MM.1S (cell line): Measurements from ENCODE around the gene HS1BP3.

Source experiments
- DNase-seq: peaks from one replicate; pipeline ENCODE4 v3.0.0-alpha.2; 2015
- H2AFZ ChIP-seq: fragments of 300-600 bp; sonication (generic); 2 replicates; pipeline ENCODE4 v1.6.0; 2016; ENCODE audit warnings: antibody characterized with exemption, low read length
- H3F3A ChIP-seq: fragments of 300-600 bp; sonication (generic); 2 replicates; pipeline ENCODE4 v1.6.1; 2016; ENCODE audit warnings: mild to moderate bottlenecking, antibody characterized with exemption, low read length, moderate library complexity, mixed read lengths; ENCODE audit not compliant: insufficient read depth
- H3K27ac ChIP-seq: fragments of 300-600 bp; sonication (generic); 2 replicates; pipeline ENCODE4 v1.5.1; 2016; ENCODE audit warnings: mild to moderate bottlenecking, low read length
- H3K27me3 ChIP-seq: fragments of 300-600 bp; sonication (generic); replicated peaks from 2 replicates; pipeline ENCODE4 v1.6.0; 2016; ENCODE audit warnings: low read length; ENCODE audit not compliant: insufficient read depth
- H3K36me3 ChIP-seq: fragments of 300-600 bp; sonication (generic); replicated peaks from 2 replicates; pipeline ENCODE4 v1.6.1; 2016; ENCODE audit warnings: mild to moderate bottlenecking, low read length, mixed read lengths; ENCODE audit not compliant: insufficient read depth
- H3K4me1 ChIP-seq: fragments of 300-600 bp; sonication (generic); 2 replicates; pipeline ENCODE4 v1.6.1; 2016; ENCODE audit warnings: low read length, mixed read lengths
- H3K4me2 ChIP-seq: fragments of 300-600 bp; sonication (generic); 2 replicates; pipeline ENCODE4 v1.6.0; 2016; ENCODE audit warnings: low read depth, low read length
- H3K4me3 ChIP-seq: fragments of 300-600 bp; sonication (generic); 2 replicates; pipeline ENCODE4 v1.5.1; 2016; ENCODE audit warnings: low read length, mixed read lengths
- H3K79me2 ChIP-seq: fragments of 300-600 bp; sonication (generic); 2 replicates; pipeline ENCODE4 v1.6.1; 2016; ENCODE audit warnings: mixed run types, low read length, mixed read lengths
- H3K9ac ChIP-seq: fragments of 300-600 bp; sonication (generic); 2 replicates; pipeline ENCODE4 v1.6.1; 2016; ENCODE audit warnings: low read length, mixed read lengths
- H3K9me2 ChIP-seq: fragments of 300-600 bp; sonication (generic); replicated peaks from 2 replicates; pipeline ENCODE4 v1.6.1; 2016; ENCODE audit warnings: mild to moderate bottlenecking, low read length, mixed read lengths; ENCODE audit not compliant: insufficient read depth
- H3K9me3 ChIP-seq: fragments of 300-600 bp; sonication (generic); replicated peaks from 2 replicates; pipeline ENCODE4 v1.6.1; 2016; ENCODE audit warnings: mild to moderate bottlenecking, low read length, mixed read lengths; ENCODE audit not compliant: insufficient read depth
- H4K20me1 ChIP-seq: fragments of 300-600 bp; sonication (generic); 2 replicates; pipeline ENCODE4 v1.6.1; 2016; ENCODE audit warnings: mild to moderate bottlenecking, low read length, moderate library complexity, mixed read lengths; ENCODE audit not compliant: insufficient read depth
- CTCF ChIP-seq: fragments of 300-600 bp; sonication (generic); IDR thresholded peaks from 2 replicates; pipeline ENCODE4 v1.5.1; 2016; ENCODE audit warnings: antibody characterized with exemption, low read length, mixed read lengths
- EZH2 ChIP-seq: fragments of 300-600 bp; sonication (generic); optimal IDR thresholded peaks from 2 replicates; pipeline ENCODE3; 2017; ENCODE audit warnings: low read depth, mild to moderate bottlenecking, antibody characterized with exemption, low read length, mixed read lengths
- EZH2phosphoT487 ChIP-seq: fragments of 300-600 bp; sonication (generic); IDR thresholded peaks from 2 replicates; pipeline ENCODE4 v1.6.1; 2018; ENCODE audit warnings: antibody characterized with exemption, low read length

HS1BP3 gene

DNA sequence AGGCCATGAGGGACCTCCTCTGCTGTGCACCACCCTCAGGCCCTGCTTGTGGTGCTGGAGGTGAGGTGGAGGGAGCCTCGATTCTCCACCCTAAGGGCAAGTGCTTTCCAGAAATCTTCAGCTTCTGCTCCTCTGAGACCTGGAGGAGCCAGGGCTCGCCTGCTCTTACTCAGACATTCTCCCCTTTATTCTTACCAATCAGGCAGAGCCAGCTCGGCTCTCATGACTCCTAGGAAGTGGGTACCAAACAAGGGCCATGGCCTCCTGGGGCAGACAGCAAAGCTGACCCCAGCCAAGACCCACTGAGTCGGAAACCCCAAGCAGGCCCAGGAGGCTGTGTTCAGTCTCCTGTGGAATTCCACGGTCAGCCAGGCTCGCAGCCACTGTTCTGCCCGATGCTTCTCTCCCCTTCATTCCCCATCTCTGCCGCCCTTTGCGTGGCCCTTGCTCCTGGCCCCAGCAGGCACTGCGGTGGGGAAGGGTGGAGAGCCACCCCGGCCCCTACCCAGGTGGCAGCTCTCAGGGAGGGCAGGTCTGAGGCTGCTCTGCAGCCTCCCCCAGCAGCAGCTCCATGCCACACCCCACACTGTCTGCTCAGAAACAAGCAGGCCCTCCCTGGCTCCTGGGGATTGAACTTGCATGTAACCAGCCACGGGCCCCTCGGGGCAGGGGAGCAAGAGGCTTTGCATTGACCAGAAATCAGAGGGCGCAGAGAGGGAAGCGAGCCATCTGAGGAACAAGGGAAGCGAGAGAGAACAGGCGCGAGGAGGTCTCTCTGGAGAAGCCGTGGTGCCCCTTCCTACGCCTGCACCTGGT is 24.0 kb downstream of the HS1BP3 start:
- TF ChIP-seq EZH2phosphoT487 (no peak), CTCF (no peak), EZH2 (no peak)
- no peak for DNase-seq
- H3K9ac ChIP-seq, result no peak overlapping the region
- H3K27ac ChIP-seq, result no peak overlapping the region
- H3K9me2 ChIP-seq, result no peaks in the 10 kb centered on the region
- no peaks in the 10 kb centered on the region for H3K79me2 ChIP-seq
- H3K36me3 ChIP-seq, result no peaks in the 10 kb centered on the region
- no peaks in the 10 kb centered on the region for H3K27me3 ChIP-seq
- H3K4me3 ChIP-seq, result no peak overlapping the region
- no peak overlapping the region for H3K4me2 ChIP-seq
- no peaks in the 10 kb centered on the region for H3F3A ChIP-seq
- no peak overlapping the region for H2AFZ ChIP-seq
- H3K4me1 ChIP-seq, result no peaks in the 10 kb centered on the region
- no peaks in the 10 kb centered on the region for H3K9me3 ChIP-seq
- H4K20me1 ChIP-seq, result no peaks in the 10 kb centered on the region

GRCh38 chr2:20626392-20626697 is 24.6 kb downstream of the HS1BP3 start:
- Histone ChIP-seq H3K36me3 (no peaks in the 10 kb centered on the region), H3K9ac (no peak overlapping the region), H3K9me3 (no peaks in the 10 kb centered on the region), H4K20me1 (no peaks in the 10 kb centered on the region), H3K4me3 (no peak overlapping the region), H3K27ac (no peak overlapping the region), H3F3A (no peaks in the 10 kb centered on the region), H3K4me1 (no peaks in the 10 kb centered on the region), H2AFZ (no peak overlapping the region), H3K4me2 (no peak overlapping the region), H3K79me2 (no peaks in the 10 kb centered on the region), H3K27me3 (no peaks in the 10 kb centered on the region), H3K9me2 (no peaks in the 10 kb centered on the region)
- no peak for DNase-seq
- no peak for TF ChIP-seq EZH2
- TF ChIP-seq EZH2phosphoT487, result no peak
- TF ChIP-seq CTCF, result no peak

GRCh38 chr2:20625491-20626391 is 25.2 kb downstream of the HS1BP3 start:
- TF ChIP-seq EZH2 (no peak), CTCF (no peak), EZH2phosphoT487 (no peak)
- no peaks in the 10 kb centered on the region for H4K20me1 ChIP-seq
- no peaks in the 10 kb centered on the region for H3K4me1 ChIP-seq
- DNase-seq, result no peak
- H3K27ac ChIP-seq, result no peak overlapping the region
- no peaks in the 10 kb centered on the region for H3K36me3 ChIP-seq
- H3K9me2 ChIP-seq, result no peaks in the 10 kb centered on the region
- H3K9ac ChIP-seq, result no peak overlapping the region
- H2AFZ ChIP-seq, result no peak overlapping the region
- no peaks in the 10 kb centered on the region for H3K9me3 ChIP-seq
- no peak overlapping the region for H3K4me3 ChIP-seq
- no peak overlapping the region for H3K4me2 ChIP-seq
- no peaks in the 10 kb centered on the region for H3K27me3 ChIP-seq
- H3K79me2 ChIP-seq, result no peaks in the 10 kb centered on the region
- no peaks in the 10 kb centered on the region for H3F3A ChIP-seq
